ENCODE results near the gene BABAM1.
"Not testable (repeated sequence)": the region's sequence is repeated elsewhere in the genome, so short reads cannot be mapped to it uniquely, and the experiment has no call there.

BABAM1 gene

DNA sequence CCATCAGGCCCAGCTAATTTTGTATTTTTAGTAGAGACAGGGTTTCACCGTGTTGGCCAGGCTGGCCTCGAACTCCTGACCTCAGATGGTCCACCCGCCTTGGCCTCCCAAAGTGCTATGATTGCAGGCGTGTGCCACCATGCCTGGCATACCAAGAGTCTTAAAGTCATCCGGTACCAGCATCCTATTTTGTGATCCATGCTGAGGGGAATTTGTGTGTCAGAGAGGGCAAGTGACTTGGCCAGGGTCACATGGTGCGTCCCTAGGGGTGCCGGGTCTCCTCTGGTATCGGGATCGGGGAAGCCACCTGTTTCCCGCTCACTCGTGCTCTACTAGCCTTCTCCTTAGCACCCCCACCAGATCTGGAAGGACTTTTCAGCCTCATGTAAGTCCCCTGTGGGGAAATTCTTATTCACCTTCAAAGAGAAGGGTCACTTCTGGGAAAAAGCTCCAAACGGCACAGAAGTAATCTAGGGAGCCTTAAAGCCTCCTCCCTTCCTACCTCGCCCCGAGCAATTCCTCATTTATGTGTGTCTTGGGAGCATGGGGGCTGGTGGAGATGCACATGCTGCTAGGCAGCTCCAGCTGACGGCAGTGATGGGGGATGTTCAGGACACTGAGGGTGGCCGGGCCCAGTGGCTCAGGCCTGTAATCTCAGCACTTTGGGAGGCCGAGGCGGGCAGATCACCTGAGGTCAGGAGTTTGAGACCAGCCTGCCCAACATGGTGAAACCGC, 8.4 kb downstream of the BABAM1 start:
- no peak for DNase-seq (ENCODE audit: low spot score)

DNA sequence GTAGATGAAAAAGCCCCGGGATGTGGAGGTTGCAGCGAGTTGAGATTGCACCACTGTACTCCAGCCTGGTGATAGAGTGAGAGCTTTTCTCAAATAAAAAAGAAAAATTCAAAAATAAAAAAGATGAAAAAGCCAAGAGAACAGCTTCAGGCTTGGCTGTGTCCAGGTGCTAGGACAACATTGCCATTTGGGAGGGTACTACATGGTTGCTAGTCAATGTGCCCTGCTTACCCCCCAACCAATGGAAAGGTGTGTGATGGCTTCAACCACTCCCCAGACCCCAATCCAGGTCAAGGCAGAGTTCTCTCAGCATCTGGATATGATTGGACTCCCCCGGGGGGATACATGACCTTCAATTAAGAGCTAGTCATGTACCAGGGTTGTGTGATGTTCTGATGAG, 12.2 kb downstream of the BABAM1 start:
- DNase-seq (ENCODE audit: low spot score) = no peak

GRCh38 chr19:17281391-17282304, 14.4 kb downstream of the BABAM1 start, which contains the start of gene ANKLE1:
Gene ANKLE1 (plus strand): TSS chr19:17281901. CDS start chr19:17281921, 20 bp downstream.
- DNase-seq (ENCODE audit: low spot score) = peak; percentile 64

GRCh38 chr19:17282488-17283125, 15.4 kb downstream of the BABAM1 start:
- DNase-seq (ENCODE audit: low spot score) = peak; percentile 92

GRCh38 chr19:17283504-17283996, 16.3 kb downstream of the BABAM1 start:
- DNase-seq (ENCODE audit: low spot score) = no peak

- DNase-seq (ENCODE audit: low spot score) = no peak
Observed at GRCh38 chr19:17285415-17286135, 18.3 kb downstream of the BABAM1 start.

- no peak for DNase-seq (ENCODE audit: low spot score)
Observed at GRCh38 chr19:17286263-17286662, 19.0 kb downstream of the BABAM1 start.

DNA sequence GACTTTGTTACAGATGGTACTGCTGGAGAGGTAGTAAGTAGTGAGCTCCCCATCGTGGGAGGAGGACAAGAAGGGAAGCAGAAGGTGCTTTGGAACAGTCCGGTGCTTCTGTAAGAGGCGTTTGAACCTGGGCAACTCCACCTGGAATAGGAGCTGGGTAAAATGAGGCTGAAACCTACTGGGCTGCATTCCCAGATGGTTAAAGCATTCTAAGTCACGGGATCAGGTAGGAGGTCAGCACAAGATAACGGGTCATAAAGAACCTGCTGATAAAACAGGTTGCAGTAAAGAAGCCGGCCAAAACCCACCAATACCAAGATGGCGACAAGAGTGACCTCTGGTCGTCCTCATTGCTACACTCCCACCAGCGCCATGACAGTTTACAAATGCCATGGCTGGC, 19.5 kb downstream of the BABAM1 start:
- no peak for DNase-seq (ENCODE audit: low spot score)

DNA sequence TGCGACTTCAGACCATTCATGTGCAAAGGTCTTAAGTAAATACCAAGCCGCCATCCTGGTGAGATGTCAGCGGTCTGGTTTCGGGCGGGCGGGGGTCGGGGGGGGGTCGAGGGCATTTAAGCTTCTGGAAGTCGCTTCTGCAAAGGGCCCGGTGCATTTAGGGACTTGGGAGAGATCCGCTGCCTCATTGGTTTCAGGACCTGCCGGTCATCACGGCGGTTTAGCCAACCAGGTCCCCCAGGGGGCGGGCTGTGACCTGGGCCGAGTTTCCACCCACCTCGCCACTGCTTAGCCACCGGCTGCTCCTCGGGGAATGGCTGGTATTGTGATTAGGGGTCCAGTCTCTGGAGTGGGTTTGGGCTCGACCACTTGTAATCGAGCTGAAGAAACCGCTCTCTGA, 22.2 kb downstream of the BABAM1 start:
- peak; percentile 95 for DNase-seq (ENCODE audit: low spot score)

- peak; percentile 96 for DNase-seq (ENCODE audit: low spot score)
Observed at GRCh38 chr19:17292301-17293074, 25.2 kb downstream of the BABAM1 start.

DNA sequence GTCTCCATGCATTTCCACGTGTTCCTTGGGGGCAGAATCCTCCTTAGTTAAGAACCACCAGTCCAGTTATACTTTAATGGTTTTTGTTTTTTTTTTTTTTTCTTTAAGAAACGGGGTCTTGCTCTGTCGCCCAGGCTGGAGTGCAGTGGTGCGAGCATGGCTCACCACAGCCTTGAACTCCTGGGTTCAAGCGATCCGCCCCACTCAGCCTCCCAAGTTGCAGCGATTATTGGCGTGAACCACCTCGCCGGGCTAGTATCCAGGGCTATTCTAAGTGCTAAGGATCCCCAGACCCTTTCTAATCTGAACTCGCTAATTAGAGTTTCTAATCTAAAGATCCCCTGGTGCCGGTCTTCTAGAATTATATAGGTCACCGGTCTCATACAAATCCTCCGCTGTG, 26.4 kb downstream of the BABAM1 start:
- no peak for DNase-seq (ENCODE audit: low spot score)

- peak; percentile 69 for DNase-seq (ENCODE audit: low spot score)
Observed at GRCh38 chr19:17294051-17294891, 27.0 kb downstream of the BABAM1 start.

GRCh38 chr19:17295551-17295950, 28.3 kb downstream of the BABAM1 start:
- not testable (repeated sequence) for DNase-seq (ENCODE audit: low spot score)

DNA sequence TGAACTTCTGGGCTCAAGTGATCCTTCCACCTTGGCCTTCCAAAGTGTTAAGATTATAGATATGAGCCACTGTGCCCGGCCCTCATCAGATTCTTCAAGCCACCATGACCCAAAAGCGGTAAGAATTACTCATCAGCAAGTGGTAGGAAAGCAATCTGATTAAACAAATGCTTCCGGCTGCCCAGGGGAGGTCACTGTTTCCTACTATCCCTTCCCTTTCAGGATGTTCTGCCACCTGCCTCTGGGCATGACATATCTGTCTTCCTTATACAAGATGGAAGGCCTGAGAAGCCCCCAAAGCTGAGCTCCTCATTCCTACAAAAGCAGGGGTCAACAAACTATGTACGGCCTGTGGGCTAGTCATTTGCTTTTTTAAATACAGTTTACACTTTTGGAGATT, 29.0 kb downstream of the BABAM1 start:
- peak; percentile 64 for DNase-seq (ENCODE audit: low spot score)

DNA sequence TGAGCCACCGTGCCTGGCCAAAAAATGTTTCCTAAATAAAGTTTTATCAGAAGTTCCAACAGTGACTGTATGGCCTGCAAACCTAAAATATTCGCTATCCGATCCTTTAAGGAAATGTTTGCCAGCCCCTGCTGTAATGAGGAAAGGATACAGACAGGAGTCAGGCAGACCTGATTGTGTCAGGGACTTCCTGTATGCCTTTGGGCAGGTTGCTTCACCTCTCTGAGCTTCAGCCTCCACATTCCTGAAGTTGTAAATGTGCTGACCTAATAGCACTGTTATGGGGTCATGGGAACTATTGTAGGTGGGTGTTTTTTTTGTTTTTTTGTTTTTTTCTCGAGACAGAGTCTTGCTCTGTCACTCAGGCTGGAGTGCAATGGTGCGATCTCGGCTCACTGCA, 29.7 kb downstream of the BABAM1 start:
- no peak for DNase-seq (ENCODE audit: low spot score)

GRCh38 chr19:17300992-17301619, 33.9 kb downstream of the BABAM1 start:
- no peak for DNase-seq (ENCODE audit: low spot score)

DNA sequence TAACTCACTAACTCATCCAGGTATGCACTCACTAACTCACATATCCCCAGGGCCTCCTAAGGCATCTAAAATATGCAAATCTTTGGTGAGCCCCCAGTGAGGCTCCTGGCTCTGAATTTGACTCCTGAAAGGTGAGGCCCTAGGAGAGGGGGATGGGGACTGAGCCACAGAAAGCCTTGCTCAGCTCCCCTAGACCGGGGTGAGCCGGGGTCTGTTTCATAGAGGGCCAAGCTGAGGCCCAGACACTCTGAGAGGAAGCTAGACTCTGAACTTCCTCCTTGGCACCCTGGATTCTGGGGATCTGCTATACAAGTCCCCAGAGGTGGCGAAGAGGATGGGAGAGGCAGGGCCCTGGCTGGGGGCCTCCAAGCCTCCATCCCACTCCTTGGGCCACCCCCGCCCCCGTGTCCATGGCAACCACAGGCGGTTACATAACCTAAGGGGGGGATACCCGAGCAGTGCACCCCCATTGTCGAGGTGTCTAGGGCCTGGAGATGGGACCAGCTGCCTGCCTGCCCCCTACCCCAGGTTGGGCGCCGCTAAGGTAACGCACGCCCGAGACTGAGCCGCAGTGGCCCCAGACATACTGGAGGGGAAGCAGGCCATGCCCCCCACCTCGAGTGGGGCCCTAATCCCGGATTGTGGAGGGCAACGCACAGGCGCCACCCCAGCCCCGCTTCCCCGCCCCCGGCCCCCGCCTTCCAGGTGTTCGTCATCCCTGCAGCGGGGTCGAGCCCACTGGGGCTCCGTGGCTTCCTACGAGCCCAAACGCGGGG, 35.3 kb downstream of the BABAM1 start:
- no peak for DNase-seq (ENCODE audit: low spot score)

DNA sequence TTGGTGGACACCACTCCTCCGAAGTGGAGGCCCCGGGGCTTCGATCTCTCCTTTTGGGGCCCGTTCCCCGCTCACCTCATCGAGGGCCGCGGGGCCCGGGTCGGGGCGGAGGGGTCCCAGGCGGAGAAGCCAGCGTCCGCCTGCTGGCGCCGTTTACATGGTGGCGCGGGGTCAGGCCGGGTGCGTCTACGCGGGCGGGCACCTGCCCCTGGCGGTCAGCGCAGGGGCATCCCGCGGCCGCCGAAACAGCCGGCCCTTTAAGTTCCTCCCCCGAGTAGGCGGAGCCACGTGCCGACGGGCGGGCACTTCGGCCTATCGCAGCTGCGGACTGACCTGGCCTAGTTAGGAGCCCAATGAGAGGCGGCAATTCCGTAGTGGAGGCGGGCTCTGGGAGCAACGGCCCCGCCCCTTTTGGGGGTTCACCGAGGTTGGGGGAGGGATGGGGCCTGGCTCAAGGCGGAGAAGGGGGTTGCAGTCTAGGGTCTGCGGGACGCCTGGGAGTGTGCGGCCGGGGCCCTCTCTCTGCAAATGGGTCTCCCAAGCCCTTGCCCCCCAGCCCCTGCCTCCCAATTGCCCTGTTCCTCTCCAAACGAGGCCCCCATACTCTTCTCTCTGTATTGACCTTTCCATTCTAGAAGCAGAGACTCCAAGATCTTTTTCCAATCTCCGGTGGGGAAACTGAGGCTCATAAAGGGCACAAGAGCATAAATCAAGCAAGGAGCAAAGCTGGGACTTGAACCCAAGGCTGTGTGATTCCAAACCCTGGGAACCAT, 36.1 kb downstream of the BABAM1 start, which contains the start of gene ABHD8:
Gene ABHD8 (minus strand): TSS at position 259 of the 773 bp plus-strand sequence. CDS start 1,809 bp downstream, outside the sequence.
- DNase-seq (ENCODE audit: low spot score) = peak; percentile 98
